Measurements from ENCODE around the gene STXBP1.

DNA sequence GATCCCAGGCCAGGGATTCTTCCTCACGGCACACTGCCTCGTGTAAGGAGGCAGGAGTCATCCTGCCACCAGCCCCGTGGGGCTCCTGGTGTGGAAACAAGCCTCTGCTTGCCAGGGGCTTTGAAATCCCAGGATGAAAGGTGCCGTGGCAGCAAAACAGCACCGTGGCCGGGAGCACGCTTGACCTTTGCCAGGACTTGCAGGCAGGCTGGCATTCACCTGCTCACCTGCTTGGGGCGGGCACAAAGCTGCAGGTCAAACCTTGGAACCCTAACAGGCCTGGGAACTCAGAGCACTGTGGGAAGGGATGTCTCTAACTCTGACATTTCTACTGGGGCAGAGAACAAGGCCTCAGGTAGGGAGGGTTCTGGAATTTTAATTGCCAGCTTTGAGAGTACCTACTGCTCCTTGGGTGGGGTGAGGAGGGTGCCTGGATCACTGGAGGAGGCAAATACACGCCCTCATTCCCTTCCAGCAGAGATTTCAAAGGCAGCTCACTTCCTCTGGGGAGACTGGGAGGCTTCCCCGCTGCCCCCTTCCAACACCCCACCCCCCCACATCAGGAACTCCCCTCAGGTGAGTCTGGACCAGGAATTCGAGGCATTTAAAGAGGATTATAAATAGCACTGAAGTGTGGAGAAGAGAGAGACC lies 45.6 kb upstream of the STXBP1 start:
- TF ChIP-seq, protein P1, sequence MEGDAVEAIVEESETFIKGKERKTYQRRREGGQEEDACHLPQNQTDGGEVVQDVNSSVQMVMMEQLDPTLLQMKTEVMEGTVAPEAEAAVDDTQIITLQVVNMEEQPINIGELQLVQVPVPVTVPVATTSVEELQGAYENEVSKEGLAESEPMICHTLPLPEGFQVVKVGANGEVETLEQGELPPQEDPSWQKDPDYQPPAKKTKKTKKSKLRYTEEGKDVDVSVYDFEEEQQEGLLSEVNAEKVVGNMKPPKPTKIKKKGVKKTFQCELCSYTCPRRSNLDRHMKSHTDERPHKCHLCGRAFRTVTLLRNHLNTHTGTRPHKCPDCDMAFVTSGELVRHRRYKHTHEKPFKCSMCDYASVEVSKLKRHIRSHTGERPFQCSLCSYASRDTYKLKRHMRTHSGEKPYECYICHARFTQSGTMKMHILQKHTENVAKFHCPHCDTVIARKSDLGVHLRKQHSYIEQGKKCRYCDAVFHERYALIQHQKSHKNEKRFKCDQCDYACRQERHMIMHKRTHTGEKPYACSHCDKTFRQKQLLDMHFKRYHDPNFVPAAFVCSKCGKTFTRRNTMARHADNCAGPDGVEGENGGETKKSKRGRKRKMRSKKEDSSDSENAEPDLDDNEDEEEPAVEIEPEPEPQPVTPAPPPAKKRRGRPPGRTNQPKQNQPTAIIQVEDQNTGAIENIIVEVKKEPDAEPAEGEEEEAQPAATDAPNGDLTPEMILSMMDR (conservative IDR thresholded peaks at IDR 0.05; ENCODE audit: low read depth, low read length) = no peak
- no peak for TF ChIP-seq EZH2 (IDR thresholded peaks at IDR 0.05; ENCODE audit: borderline replicate concordance, low read depth, low read length, poor library complexity, severe bottlenecking)
